SK-N-SH treated with all-trans-retinoic acid at 6 μM for 48 hours (cell line): ENCODE measurements around the gene SLC24A1.
A peak's percentile ranks its signal among the peaks of the same experiment; 100 is the strongest.

ENCODE experiments used
- ATAC-seq: fragments of 200-7000 bp; cut with Tn5 transposase; 3 replicates; pipeline ENCODE4 v1.9.1; 2020; ENCODE audit warnings: mild to moderate bottlenecking, moderate library complexity
- ARNTL ChIP-seq: fragments of 450-650 bp; formaldehyde crosslinking; IDR thresholded peaks from 2 replicates; pipeline ENCODE4 v1.5.0; 2020; ENCODE audit warnings: low read depth, mild to moderate bottlenecking, moderate library complexity, borderline replicate concordance
- BACH2 ChIP-seq: fragments of 250-450 bp; sonication (Bioruptor Pico); IDR thresholded peaks from 2 replicates; pipeline ENCODE4 v1.9.0; 2021; ENCODE audit warnings: mild to moderate bottlenecking, borderline replicate concordance
- CREB5 ChIP-seq: fragments of 250-450 bp; sonication (Bioruptor Pico); IDR thresholded peaks from 2 replicates; pipeline ENCODE4 v1.5.1; 2020; ENCODE audit warnings: low read depth, mild to moderate bottlenecking, moderate library complexity
- CSDC2 ChIP-seq: fragments of 250-450 bp; sonication (Bioruptor Pico); IDR thresholded peaks from 2 replicates; pipeline ENCODE4 v1.5.0; 2020; ENCODE audit warnings: mild to moderate bottlenecking, moderate library complexity
- ESRRG ChIP-seq: fragments of 250-450 bp; sonication (Bioruptor Pico); IDR thresholded peaks from 2 replicates; pipeline ENCODE4 v1.6.1; 2021; ENCODE audit warnings: mild to moderate bottlenecking
- GLIS3 ChIP-seq: fragments of 250-450 bp; sonication (Bioruptor Pico); IDR thresholded peaks from 2 replicates; pipeline ENCODE4 v1.5.0; 2020; ENCODE audit warnings: mild to moderate bottlenecking, moderate library complexity
- OSR1 ChIP-seq: fragments of 250-450 bp; sonication (Bioruptor Pico); IDR thresholded peaks from 2 replicates; pipeline ENCODE4 v1.8.0; 2022; ENCODE audit warnings: moderate library complexity, mild to moderate bottlenecking, inconsistent platforms
- RARB ChIP-seq: fragments of 250-450 bp; sonication (Bioruptor Pico); IDR thresholded peaks from 2 replicates; pipeline ENCODE4 v1.8.0; 2021; ENCODE audit warnings: mild to moderate bottlenecking, moderate library complexity
- SNAI2 ChIP-seq: fragments of 250-450 bp; sonication (Bioruptor Pico); IDR thresholded peaks from 2 replicates; pipeline ENCODE4 v1.5.0; 2020; ENCODE audit warnings: mild to moderate bottlenecking, moderate library complexity
- TOX ChIP-seq: fragments of 250-450 bp; sonication (Bioruptor Pico); IDR thresholded peaks from 2 replicates; pipeline ENCODE4 v1.8.0; 2021; ENCODE audit warnings: mild to moderate bottlenecking, moderate library complexity, borderline replicate concordance
- ZFP3 ChIP-seq: fragments of 250-450 bp; sonication (Bioruptor Pico); IDR thresholded peaks from 2 replicates; pipeline ENCODE4 v1.5.0; 2020; ENCODE audit warnings: mild to moderate bottlenecking, moderate library complexity
- ZFP30 ChIP-seq: fragments of 450-650 bp; formaldehyde crosslinking; IDR thresholded peaks from 2 replicates; pipeline ENCODE4 v1.5.0; 2022; ENCODE audit warnings: mild to moderate bottlenecking, moderate library complexity
- ZNF565 ChIP-seq: fragments of 450-650 bp; formaldehyde crosslinking; conservative IDR thresholded peaks from 2 replicates; pipeline ENCODE4 v1.5.0; 2020; ENCODE audit warnings: low read depth, mild to moderate bottlenecking, moderate library complexity
- ZNF70 ChIP-seq: fragments of 450-650 bp; formaldehyde crosslinking; IDR thresholded peaks from 2 replicates; pipeline ENCODE4 v1.5.0; 2020; ENCODE audit warnings: mild to moderate bottlenecking, moderate library complexity
- ZNF8 ChIP-seq: fragments of 450-650 bp; formaldehyde crosslinking; IDR thresholded peaks from 2 replicates; pipeline ENCODE4 v1.5.0; 2020; ENCODE audit warnings: mild to moderate bottlenecking, moderate library complexity
- TF ChIP-seq, protein P1 (sequence below): fragments of 250-450 bp; sonication (Bioruptor Pico); IDR thresholded peaks from 2 replicates; pipeline ENCODE4 v1.5.1; 2021; ENCODE audit warnings: mild to moderate bottlenecking, moderate library complexity
- TF ChIP-seq, protein P2 (sequence below): fragments of 250-450 bp; sonication (Bioruptor Pico); IDR thresholded peaks from 2 replicates; pipeline ENCODE4 v1.5.0; 2020; ENCODE audit warnings: mild to moderate bottlenecking, moderate library complexity
- TF ChIP-seq, protein P3 (sequence below): fragments of 250-450 bp; sonication (Bioruptor Pico); IDR thresholded peaks from 2 replicates; pipeline ENCODE4 v1.8.0; 2020; ENCODE audit warnings: mild to moderate bottlenecking, moderate library complexity, borderline replicate concordance
- TF ChIP-seq, protein P4 (sequence below): fragments of 250-450 bp; sonication (Bioruptor Pico); IDR thresholded peaks from 2 replicates; pipeline ENCODE4 v1.8.0; 2021; ENCODE audit warnings: low read depth, mild to moderate bottlenecking, moderate library complexity, borderline replicate concordance

Gene SLC24A1

DNA sequence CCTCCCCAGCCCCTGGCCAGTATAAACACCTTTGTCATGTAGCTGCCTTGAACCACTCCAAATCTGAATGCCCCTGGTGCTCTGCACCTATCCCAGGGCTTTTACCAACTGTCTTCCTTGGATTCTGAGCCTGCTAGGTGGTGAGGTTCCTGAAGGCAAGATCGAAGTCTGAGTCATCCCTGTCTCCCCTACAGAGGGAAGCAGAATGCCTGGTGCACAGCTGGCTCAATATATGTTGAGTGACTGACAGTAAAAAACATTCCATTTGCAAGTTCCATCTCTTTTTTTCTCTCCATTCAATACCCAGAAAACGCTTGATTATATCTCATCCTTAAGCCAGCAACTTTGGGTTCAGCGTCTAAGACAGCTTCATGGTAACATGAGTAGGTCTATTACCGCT is 24.7 kb downstream of the SLC24A1 start:
- peak; percentile 42; the same call in 1 of the 3 replicates for ATAC-seq
- TF ChIP-seq, protein P1, sequence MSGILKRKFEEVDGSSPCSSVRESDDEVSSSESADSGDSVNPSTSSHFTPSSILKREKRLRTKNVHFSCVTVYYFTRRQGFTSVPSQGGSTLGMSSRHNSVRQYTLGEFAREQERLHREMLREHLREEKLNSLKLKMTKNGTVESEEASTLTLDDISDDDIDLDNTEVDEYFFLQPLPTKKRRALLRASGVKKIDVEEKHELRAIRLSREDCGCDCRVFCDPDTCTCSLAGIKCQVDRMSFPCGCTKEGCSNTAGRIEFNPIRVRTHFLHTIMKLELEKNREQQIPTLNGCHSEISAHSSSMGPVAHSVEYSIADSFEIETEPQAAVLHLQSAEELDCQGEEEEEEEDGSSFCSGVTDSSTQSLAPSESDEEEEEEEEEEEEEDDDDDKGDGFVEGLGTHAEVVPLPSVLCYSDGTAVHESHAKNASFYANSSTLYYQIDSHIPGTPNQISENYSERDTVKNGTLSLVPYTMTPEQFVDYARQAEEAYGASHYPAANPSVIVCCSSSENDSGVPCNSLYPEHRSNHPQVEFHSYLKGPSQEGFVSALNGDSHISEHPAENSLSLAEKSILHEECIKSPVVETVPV (CRISPR knock-in tag): no peak
- no peak for TF ChIP-seq SNAI2 (CRISPR knock-in tag)

GRCh38 chr15:65650312-65651041 is 28.7 kb downstream of the SLC24A1 start:
- no peak for ATAC-seq
- TF ChIP-seq ARNTL (CRISPR knock-in tag): no peak
- no peak for TF ChIP-seq RARB
- no peak for TF ChIP-seq ZFP30
- TF ChIP-seq ESRRG (CRISPR knock-in tag): no peak
- TF ChIP-seq, protein P1 (CRISPR knock-in tag): no peak
- TF ChIP-seq ZNF70 (CRISPR knock-in tag): no peak
- TF ChIP-seq CSDC2 (CRISPR knock-in tag): no peak
- no peak for TF ChIP-seq TOX (CRISPR knock-in tag)
- no peak for TF ChIP-seq SNAI2 (CRISPR knock-in tag)
- no peak for TF ChIP-seq ZNF8 (CRISPR knock-in tag)
- TF ChIP-seq BACH2 (CRISPR knock-in tag): no peak
- TF ChIP-seq, protein P2, sequence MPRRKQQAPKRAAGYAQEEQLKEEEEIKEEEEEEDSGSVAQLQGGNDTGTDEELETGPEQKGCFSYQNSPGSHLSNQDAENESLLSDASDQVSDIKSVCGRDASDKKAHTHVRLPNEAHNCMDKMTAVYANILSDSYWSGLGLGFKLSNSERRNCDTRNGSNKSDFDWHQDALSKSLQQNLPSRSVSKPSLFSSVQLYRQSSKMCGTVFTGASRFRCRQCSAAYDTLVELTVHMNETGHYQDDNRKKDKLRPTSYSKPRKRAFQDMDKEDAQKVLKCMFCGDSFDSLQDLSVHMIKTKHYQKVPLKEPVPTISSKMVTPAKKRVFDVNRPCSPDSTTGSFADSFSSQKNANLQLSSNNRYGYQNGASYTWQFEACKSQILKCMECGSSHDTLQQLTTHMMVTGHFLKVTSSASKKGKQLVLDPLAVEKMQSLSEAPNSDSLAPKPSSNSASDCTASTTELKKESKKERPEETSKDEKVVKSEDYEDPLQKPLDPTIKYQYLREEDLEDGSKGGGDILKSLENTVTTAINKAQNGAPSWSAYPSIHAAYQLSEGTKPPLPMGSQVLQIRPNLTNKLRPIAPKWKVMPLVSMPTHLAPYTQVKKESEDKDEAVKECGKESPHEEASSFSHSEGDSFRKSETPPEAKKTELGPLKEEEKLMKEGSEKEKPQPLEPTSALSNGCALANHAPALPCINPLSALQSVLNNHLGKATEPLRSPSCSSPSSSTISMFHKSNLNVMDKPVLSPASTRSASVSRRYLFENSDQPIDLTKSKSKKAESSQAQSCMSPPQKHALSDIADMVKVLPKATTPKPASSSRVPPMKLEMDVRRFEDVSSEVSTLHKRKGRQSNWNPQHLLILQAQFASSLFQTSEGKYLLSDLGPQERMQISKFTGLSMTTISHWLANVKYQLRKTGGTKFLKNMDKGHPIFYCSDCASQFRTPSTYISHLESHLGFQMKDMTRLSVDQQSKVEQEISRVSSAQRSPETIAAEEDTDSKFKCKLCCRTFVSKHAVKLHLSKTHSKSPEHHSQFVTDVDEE: no peak
- TF ChIP-seq GLIS3 (CRISPR knock-in tag): no peak
- TF ChIP-seq ZFP3: no peak
- TF ChIP-seq, protein P3, sequence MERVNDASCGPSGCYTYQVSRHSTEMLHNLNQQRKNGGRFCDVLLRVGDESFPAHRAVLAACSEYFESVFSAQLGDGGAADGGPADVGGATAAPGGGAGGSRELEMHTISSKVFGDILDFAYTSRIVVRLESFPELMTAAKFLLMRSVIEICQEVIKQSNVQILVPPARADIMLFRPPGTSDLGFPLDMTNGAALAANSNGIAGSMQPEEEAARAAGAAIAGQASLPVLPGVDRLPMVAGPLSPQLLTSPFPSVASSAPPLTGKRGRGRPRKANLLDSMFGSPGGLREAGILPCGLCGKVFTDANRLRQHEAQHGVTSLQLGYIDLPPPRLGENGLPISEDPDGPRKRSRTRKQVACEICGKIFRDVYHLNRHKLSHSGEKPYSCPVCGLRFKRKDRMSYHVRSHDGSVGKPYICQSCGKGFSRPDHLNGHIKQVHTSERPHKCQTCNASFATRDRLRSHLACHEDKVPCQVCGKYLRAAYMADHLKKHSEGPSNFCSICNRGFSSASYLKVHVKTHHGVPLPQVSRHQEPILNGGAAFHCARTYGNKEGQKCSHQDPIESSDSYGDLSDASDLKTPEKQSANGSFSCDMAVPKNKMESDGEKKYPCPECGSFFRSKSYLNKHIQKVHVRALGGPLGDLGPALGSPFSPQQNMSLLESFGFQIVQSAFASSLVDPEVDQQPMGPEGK: no peak
- no peak for TF ChIP-seq CREB5
- TF ChIP-seq ZNF565: no peak
- TF ChIP-seq, protein P4, sequence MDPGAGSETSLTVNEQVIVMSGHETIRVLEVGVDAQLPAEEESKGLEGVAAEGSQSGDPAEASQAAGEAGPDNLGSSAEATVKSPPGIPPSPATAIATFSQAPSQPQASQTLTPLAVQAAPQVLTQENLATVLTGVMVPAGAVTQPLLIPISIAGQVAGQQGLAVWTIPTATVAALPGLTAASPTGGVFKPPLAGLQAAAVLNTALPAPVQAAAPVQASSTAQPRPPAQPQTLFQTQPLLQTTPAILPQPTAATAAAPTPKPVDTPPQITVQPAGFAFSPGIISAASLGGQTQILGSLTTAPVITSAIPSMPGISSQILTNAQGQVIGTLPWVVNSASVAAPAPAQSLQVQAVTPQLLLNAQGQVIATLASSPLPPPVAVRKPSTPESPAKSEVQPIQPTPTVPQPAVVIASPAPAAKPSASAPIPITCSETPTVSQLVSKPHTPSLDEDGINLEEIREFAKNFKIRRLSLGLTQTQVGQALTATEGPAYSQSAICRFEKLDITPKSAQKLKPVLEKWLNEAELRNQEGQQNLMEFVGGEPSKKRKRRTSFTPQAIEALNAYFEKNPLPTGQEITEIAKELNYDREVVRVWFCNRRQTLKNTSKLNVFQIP (CRISPR knock-in tag): no peak

DNA sequence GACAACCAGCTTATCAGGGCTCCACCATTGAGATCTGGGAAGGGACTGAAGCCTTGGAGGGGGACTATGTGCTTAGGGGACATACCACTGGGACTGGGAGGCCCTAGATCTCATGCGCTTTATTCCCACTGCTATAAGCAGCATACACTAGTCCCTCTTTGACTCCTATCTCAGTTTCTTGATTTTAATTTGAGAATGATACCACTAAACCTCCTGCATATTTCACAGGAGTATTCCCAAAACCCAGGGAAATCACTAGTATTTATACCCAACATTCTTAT is 29.2 kb downstream of the SLC24A1 start:
- no peak for ATAC-seq
- no peak for TF ChIP-seq ARNTL (CRISPR knock-in tag)
- TF ChIP-seq GLIS3 (CRISPR knock-in tag): no peak
- TF ChIP-seq ZNF565: no peak
- TF ChIP-seq ZFP30: no peak
- no peak for TF ChIP-seq ZNF70 (CRISPR knock-in tag)
- TF ChIP-seq CREB5: no peak
- TF ChIP-seq ZNF8 (CRISPR knock-in tag): no peak
- TF ChIP-seq, protein P1 (CRISPR knock-in tag): no peak
- TF ChIP-seq ZFP3: no peak
- no peak for TF ChIP-seq TOX (CRISPR knock-in tag)
- TF ChIP-seq OSR1 (CRISPR knock-in tag): no peak
- TF ChIP-seq CSDC2 (CRISPR knock-in tag): no peak
- TF ChIP-seq, protein P2: no peak
